Progenitor cell of endocrine pancreas (in vitro differentiated cells): ENCODE measurements around the gene ATAD3B. TPM values are rescaled to one million over a fixed set of nuclear protein-coding genes. Genes with fewer than 3 reads are reported as not detected.
"Not testable (repeated sequence)": the region's sequence is repeated elsewhere in the genome, so short reads cannot be mapped to it uniquely, and the experiment has no call there.

Source experiments
- DNase-seq: peaks from one replicate; pipeline ENCODE4 v3.0.0; 2021; ENCODE audit warnings: low spot score; ENCODE audit not compliant: unreplicated experiment
- H3K27ac Mint-ChIP-seq: 2 replicates; pipeline ENCODE4 v1.8.0; 2021; ENCODE audit warnings: mild to moderate bottlenecking, moderate library complexity, mixed read lengths
- H3K27me3 Mint-ChIP-seq: 2 replicates; pipeline ENCODE4 v1.8.0; 2021; ENCODE audit warnings: mixed read lengths
- H3K36me3 Mint-ChIP-seq: 2 replicates; pipeline ENCODE4 v1.8.0; 2022; ENCODE audit warnings: mixed read lengths; ENCODE audit not compliant: insufficient read depth
- H3K4me1 Mint-ChIP-seq: 2 replicates; pipeline ENCODE4 v1.8.0; 2021; ENCODE audit warnings: low read depth, mixed read lengths
- H3K4me3 Mint-ChIP-seq: 2 replicates; pipeline ENCODE4 v1.8.0; 2021; ENCODE audit warnings: low read depth, mild to moderate bottlenecking, moderate library complexity, mixed read lengths
- H3K9me3 Mint-ChIP-seq: 2 replicates; pipeline ENCODE4 v1.8.0; 2021; ENCODE audit warnings: low read depth, mixed read lengths
- CTCF ChIP-seq: fragments of 200-600 bp; sonication (generic); IDR thresholded peaks from one replicate; pipeline ENCODE4 v1.5.0; 2021; ENCODE audit warnings: antibody characterized with exemption, mild to moderate bottlenecking; ENCODE audit not compliant: unreplicated experiment
- total RNA-seq: library from RNA; stranded (reverse); gene quantifications from 2 replicates; pipeline ENCODE4 v1.2.1, GENCODE V29; 2021

The ATAD3B gene
- total RNA-seq, 1 donor from 2014 or later = 36.7 TPM

- H3K9me3 Mint-ChIP-seq = no peaks in the 10 kb centered on the region
These were observed 11.3 kb downstream of the ATAD3B start for GRCh38 chr1:1482856-1483255.

GRCh38 chr1:1483714-1484113 is 12.1 kb downstream of the ATAD3B start:
- DNase-seq = no peak
- H3K9me3 Mint-ChIP-seq = no peaks in the 10 kb centered on the region
- TF ChIP-seq CTCF = no peak
- H3K27ac Mint-ChIP-seq = no peak overlapping the region
- no peaks in the 10 kb centered on the region for H3K4me1 Mint-ChIP-seq
- H3K36me3 Mint-ChIP-seq = peaks cover 6% of the 10 kb centered on the region
- no peaks in the 10 kb centered on the region for H3K27me3 Mint-ChIP-seq
- no peak overlapping the region for H3K4me3 Mint-ChIP-seq

More at GRCh38 chr1:1482856-1483255, 11.3 kb downstream of the ATAD3B start:
- peaks cover 5% of the 10 kb centered on the region for H3K36me3 Mint-ChIP-seq
- DNase-seq = no peak
- H3K4me1 Mint-ChIP-seq = no peaks in the 10 kb centered on the region
- H3K27ac Mint-ChIP-seq = no peak overlapping the region
- no peak overlapping the region for H3K4me3 Mint-ChIP-seq
- no peaks in the 10 kb centered on the region for H3K27me3 Mint-ChIP-seq
- TF ChIP-seq CTCF = no peak

- not testable (repeated sequence) for DNase-seq, H3K4me3 Mint-ChIP-seq, H3K36me3 Mint-ChIP-seq, H3K9me3 Mint-ChIP-seq, H3K4me1 Mint-ChIP-seq, H3K27ac Mint-ChIP-seq, H3K27me3 Mint-ChIP-seq
These were observed 13.6 kb downstream of the ATAD3B start for GRCh38 chr1:1484976-1485750.

- DNase-seq, H3K4me1 Mint-ChIP-seq, H3K27me3 Mint-ChIP-seq, H3K4me3 Mint-ChIP-seq, H3K9me3 Mint-ChIP-seq, H3K27ac Mint-ChIP-seq, H3K36me3 Mint-ChIP-seq: not testable (repeated sequence)
These were observed 14.3 kb downstream of the ATAD3B start for GRCh38 chr1:1485755-1486317.

GRCh38 chr1:1487701-1488100 is 16.1 kb downstream of the ATAD3B start:
- no peak overlapping the region for H3K4me3 Mint-ChIP-seq
- no peak for TF ChIP-seq CTCF
- peaks cover 23% of the 10 kb centered on the region for H3K36me3 Mint-ChIP-seq

GRCh38 chr1:1489231-1489630 is 17.7 kb downstream of the ATAD3B start:
- no peaks in the 10 kb centered on the region for H3K27me3 Mint-ChIP-seq
- no peak for DNase-seq
- H3K9me3 Mint-ChIP-seq = peaks cover 8% of the 10 kb centered on the region
- TF ChIP-seq CTCF = no peak
- H3K4me1 Mint-ChIP-seq = no peaks in the 10 kb centered on the region
- no peak overlapping the region for H3K4me3 Mint-ChIP-seq
- peaks cover 34% of the 10 kb centered on the region for H3K36me3 Mint-ChIP-seq
- H3K27ac Mint-ChIP-seq = no peak overlapping the region

More at GRCh38 chr1:1487701-1488100, 16.1 kb downstream of the ATAD3B start:
- Mint-ChIP-seq H3K4me1 (no peaks in the 10 kb centered on the region), H3K9me3 (no peaks in the 10 kb centered on the region), H3K27me3 (no peaks in the 10 kb centered on the region), H3K27ac (no peak overlapping the region)
- DNase-seq = no peak
